ENCODE results near the gene ALPP.
"Not testable (repeated sequence)": the region's sequence is repeated elsewhere in the genome, so short reads cannot be mapped to it uniquely, and the experiment has no call there.

Gene ALPP

DNA sequence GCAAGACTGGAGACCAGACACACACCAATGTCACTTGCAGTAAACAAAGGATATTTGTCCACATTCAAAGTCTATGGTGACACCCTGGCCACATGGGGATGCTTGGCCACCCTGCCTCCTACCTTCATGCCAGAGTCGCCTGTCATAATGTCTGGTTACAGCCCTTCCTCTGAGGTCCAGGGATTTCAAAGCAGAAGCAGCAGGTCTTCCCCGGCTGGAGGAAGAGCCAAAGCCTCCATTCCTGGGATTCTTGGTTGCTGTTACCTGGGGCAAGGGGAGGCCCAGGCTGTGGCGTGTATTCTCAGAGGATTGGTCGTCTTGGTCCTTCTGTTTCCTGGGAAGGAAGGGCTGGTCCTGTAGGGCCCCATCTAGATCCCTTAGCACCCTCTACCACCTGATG is 2.3 kb upstream of the ALPP start:
- TF ChIP-seq, protein P1, sequence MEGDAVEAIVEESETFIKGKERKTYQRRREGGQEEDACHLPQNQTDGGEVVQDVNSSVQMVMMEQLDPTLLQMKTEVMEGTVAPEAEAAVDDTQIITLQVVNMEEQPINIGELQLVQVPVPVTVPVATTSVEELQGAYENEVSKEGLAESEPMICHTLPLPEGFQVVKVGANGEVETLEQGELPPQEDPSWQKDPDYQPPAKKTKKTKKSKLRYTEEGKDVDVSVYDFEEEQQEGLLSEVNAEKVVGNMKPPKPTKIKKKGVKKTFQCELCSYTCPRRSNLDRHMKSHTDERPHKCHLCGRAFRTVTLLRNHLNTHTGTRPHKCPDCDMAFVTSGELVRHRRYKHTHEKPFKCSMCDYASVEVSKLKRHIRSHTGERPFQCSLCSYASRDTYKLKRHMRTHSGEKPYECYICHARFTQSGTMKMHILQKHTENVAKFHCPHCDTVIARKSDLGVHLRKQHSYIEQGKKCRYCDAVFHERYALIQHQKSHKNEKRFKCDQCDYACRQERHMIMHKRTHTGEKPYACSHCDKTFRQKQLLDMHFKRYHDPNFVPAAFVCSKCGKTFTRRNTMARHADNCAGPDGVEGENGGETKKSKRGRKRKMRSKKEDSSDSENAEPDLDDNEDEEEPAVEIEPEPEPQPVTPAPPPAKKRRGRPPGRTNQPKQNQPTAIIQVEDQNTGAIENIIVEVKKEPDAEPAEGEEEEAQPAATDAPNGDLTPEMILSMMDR (IDR thresholded peaks at IDR 0.05; ENCODE audit: low read length, missing control alignments): no peak
- no peak for DNase-seq (ENCODE audit: low read depth)
- no peak overlapping the region for H3K4me3 ChIP-seq (replicated peaks; ENCODE audit: low read depth, low read length)

DNA sequence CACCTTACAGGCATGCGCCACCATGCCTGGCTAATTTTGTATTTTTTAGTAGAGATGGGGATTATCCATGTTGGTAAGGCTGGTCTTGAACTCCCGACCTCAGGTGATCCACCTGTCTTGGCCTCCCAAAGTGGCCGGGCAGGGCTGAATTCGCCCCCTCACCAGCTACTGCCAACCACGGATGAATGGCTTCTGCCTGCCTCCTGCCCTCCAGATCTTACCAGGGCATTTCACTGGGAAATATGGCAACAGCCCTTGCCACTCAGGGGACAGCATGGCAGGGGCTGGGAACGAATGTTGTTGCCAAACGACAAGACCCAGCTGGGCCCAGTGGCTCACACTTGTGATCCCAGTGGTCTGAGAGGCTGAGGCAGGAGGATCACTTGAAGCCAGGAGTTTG is 1.8 kb upstream of the ALPP start:
- DNase-seq (ENCODE audit: low read depth): no peak
- no peak overlapping the region for H3K4me3 ChIP-seq (replicated peaks; ENCODE audit: low read depth, low read length)
- TF ChIP-seq, protein P1 (IDR thresholded peaks at IDR 0.05; ENCODE audit: low read length, missing control alignments): no peak

DNA sequence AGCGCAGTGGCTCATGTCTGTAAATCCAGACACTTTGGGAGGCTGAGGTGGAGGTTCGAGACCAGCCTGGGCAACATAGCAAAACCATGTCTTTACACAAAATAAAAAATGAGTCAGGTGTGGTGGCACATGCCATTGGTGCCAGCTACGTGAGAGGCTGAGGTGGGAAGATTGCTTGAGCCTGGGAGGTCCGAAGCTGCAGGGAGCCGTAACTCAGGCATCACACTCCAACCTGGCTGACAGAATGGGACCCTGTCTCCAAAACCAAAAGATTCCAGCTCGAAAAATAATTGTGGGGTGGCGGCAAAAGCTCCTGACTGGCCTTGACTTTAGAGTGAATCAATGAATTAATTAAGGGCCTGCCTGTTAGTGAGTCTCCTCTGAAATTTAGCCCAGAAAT is 1.2 kb upstream of the ALPP start:
- H3K4me3 ChIP-seq (replicated peaks; ENCODE audit: low read depth, low read length): no peak overlapping the region
- no peak for DNase-seq (ENCODE audit: low read depth)
- TF ChIP-seq, protein P1 (IDR thresholded peaks at IDR 0.05; ENCODE audit: low read length, missing control alignments): no peak

DNA sequence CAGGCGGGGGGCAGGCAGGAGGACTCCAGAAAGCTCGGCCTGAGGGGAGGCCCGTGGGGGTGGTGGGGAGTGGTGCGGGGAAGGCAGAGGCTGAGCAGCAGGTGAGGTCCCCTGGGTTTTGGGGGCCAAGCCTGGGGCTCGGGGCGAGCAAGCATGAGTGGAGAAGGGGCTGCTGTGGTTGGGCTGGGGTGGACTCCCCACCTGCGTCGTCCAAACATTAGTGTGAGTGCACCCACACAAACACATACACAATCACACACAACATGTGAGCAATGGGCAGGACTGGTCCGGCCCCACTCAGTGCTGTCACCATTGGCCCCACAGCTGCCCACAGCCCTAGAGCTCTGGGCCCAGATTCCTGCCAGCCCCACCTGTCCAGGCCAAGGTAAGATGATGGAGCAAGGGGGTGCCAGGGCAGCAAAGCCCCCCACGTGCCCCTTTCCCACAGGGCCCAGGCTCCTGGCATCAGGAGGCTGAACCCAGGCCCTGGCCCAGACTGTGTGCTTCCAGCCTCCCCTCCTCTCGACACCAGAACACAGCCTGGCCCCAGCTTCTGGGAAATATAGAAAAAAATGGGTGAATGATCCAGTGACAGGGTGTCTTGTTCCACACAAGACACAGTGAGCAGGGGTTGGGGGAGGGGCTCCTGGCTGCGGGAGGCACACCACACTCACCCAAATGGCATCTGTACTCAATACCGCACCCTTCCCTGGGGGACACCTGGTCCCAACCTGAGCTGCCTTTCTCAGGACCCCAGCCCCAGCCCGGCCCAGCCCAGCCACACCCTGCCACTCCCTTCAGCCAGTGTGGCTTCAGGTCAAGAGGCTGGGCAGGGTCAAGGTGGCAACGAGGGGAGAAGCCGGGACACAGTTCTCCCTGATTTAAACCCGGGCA is 463 bp upstream of the ALPP start:
- no peak overlapping the region for H3K4me3 ChIP-seq (replicated peaks; ENCODE audit: low read depth, low read length)
- no peak for DNase-seq (ENCODE audit: low read depth)
- TF ChIP-seq, protein P1 (IDR thresholded peaks at IDR 0.05; ENCODE audit: low read length, missing control alignments): no peak

DNA sequence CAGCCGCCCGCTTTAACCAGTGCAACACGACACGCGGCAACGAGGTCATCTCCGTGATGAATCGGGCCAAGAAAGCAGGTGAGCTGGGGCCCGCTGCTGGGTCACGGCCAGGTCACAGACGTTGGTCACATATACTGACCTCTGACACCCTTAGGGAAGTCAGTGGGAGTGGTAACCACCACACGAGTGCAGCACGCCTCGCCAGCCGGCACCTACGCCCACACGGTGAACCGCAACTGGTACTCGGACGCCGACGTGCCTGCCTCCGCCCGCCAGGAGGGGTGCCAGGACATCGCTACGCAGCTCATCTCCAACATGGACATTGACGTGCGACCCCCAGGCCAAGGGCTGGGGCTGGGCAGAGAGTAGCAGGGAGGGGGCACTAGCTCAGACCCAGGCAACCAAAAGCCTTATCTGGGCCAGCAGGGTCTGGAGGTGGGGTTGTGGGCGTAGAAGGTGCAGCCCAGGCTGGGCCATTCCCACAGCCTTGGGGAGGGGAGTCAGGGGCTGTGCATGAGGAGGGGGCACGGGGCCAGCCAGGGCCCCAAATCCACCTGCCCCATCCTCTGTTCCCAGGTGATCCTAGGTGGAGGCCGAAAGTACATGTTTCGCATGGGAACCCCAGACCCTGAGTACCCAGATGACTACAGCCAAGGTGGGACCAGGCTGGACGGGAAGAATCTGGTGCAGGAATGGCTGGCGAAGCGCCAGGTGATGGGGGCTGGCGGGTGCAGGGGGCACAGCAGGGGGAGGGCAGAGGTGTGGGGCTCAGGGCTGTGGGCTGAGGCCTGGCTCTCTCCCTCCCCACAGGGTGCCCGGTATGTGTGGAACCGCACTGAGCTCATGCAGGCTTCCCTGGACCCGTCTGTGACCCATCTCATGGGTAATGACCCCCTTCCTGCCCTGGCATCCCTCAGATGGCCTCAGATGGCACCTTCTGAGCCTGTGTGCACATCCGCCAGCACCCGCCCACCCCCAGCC is 1.3 kb downstream of the ALPP start:
- DNase-seq (ENCODE audit: low read depth); H3K4me3 ChIP-seq (replicated peaks; ENCODE audit: low read depth, low read length): not testable (repeated sequence)

DNA sequence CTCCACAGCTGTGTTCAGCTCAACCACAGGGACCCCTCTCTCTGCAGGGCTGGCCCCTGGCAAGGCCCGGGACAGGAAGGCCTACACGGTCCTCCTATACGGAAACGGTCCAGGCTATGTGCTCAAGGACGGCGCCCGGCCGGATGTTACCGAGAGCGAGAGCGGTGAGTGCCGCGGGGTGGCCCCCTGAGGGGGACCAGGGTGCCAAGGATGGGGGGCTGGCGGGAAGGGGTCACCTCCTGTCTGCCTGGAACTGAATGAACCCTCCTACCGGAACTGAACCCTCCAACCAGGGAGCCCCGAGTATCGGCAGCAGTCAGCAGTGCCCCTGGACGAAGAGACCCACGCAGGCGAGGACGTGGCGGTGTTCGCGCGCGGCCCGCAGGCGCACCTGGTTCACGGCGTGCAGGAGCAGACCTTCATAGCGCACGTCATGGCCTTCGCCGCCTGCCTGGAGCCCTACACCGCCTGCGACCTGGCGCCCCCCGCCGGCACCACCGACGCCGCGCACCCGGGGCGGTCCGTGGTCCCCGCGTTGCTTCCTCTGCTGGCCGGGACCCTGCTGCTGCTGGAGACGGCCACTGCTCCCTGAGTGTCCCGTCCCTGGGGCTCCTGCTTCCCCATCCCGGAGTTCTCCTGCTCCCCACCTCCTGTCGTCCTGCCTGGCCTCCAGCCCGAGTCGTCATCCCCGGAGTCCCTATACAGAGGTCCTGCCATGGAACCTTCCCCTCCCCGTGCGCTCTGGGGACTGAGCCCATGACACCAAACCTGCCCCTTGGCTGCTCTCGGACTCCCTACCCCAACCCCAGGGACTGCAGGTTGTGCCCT is 2.9 kb downstream of the ALPP start:
- DNase-seq (ENCODE audit: low read depth); H3K4me3 ChIP-seq (replicated peaks; ENCODE audit: low read depth, low read length): not testable (repeated sequence)

DNA sequence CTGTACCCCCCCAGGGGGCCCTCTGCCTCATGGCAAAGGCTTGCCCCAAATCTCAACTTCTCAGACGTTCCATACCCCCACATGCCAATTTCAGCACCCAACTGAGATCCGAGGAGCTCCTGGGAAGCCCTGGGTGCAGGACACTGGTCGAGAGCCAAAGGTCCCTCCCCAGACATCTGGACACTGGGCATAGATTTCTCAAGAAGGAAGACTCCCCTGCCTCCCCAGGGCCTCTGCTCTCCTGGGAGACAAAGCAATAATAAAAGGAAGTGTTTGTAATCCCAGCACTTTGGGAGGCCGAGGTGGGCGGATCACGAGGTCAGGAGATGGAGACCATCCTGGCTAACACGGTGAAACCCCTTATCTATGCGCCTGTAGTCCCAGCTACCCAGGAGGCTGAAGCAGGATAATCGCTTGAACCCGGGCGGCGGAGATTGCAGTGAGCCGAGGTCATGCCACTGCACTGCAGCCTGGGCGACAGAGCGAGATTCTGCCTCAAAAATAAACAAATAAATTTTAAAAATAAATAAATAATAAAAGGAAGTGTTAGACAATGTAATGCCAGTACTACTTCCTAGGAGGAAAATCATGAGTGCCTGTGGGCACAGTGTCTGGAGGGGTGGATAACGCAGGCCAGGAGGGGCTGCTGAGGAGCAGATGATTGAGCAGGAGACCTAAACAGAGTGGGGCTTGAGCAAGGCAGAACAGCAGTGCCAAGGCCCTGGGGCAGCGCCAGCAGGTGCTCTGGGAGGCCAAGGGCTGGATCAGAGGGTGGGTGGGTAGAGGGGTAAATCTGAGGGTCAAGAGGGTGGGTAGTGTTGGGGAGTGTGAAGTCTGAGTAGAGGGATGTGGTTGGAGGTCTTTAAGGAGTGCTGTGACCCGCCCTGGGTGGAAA is 4.0 kb downstream of the ALPP start:
- no peak overlapping the region for H3K4me3 ChIP-seq (replicated peaks; ENCODE audit: low read depth, low read length)
- TF ChIP-seq, protein P1 (IDR thresholded peaks at IDR 0.05; ENCODE audit: low read length, missing control alignments): no peak
- no peak for DNase-seq (ENCODE audit: low read depth)
